Measurements from ENCODE around the gene JAKMIP1. TPM values are rescaled to one million over a fixed set of nuclear protein-coding genes. Genes with fewer than 3 reads are reported as not detected.

Gene JAKMIP1
- total RNA-seq, 1 donor from 2014 or later: not detected

DNA sequence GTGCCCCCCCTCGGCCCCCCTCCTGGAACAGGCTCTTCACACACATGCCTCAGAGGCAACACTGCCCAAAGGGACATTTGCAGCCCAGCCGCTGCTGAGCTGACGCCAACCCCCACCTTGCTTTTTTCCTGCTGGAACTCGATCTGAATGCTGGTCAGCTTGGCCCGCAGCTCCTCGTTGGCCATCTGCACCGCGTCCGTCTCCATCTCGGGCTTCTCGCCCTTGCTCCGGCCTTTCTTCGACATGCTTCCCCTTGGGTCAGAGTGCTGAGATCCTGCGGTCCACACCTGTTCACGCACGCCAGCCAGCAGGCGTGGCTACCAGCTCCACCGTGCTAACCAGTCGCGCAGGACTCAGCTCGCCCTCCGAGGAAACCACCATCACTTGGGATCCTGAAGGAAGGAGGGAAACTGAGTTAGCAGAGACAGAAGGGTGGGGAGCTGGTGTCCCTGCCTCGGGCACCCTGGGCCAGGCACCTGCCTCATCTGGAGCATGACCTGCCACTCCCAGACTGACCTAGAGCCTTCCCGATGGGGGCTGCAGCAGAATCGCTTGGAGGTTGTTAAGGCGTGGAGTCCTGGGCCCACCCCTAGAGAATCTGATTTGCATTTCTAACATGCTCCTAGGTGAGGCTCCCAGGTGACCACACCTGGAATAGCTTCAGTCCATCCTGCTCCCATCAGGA, 87.6 kb downstream of the JAKMIP1 start:
- TF ChIP-seq, protein P1, sequence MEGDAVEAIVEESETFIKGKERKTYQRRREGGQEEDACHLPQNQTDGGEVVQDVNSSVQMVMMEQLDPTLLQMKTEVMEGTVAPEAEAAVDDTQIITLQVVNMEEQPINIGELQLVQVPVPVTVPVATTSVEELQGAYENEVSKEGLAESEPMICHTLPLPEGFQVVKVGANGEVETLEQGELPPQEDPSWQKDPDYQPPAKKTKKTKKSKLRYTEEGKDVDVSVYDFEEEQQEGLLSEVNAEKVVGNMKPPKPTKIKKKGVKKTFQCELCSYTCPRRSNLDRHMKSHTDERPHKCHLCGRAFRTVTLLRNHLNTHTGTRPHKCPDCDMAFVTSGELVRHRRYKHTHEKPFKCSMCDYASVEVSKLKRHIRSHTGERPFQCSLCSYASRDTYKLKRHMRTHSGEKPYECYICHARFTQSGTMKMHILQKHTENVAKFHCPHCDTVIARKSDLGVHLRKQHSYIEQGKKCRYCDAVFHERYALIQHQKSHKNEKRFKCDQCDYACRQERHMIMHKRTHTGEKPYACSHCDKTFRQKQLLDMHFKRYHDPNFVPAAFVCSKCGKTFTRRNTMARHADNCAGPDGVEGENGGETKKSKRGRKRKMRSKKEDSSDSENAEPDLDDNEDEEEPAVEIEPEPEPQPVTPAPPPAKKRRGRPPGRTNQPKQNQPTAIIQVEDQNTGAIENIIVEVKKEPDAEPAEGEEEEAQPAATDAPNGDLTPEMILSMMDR (IDR thresholded peaks at IDR 0.05; ENCODE audit: insufficient read depth, low read length, poor library complexity, severe bottlenecking): no peak
- no peak for DNase-seq (ENCODE audit: low read depth)
- no peaks in the 10 kb centered on the region for H3K36me3 ChIP-seq (ENCODE audit: control insufficient read depth, insufficient read depth, low read length)
- H3K4me3 ChIP-seq (ENCODE audit: low read depth, low read length): no peak overlapping the region
- H3K27me3 ChIP-seq (ENCODE audit: control insufficient read depth, insufficient read depth, low read length): peaks cover 4% of the 10 kb centered on the region

DNA sequence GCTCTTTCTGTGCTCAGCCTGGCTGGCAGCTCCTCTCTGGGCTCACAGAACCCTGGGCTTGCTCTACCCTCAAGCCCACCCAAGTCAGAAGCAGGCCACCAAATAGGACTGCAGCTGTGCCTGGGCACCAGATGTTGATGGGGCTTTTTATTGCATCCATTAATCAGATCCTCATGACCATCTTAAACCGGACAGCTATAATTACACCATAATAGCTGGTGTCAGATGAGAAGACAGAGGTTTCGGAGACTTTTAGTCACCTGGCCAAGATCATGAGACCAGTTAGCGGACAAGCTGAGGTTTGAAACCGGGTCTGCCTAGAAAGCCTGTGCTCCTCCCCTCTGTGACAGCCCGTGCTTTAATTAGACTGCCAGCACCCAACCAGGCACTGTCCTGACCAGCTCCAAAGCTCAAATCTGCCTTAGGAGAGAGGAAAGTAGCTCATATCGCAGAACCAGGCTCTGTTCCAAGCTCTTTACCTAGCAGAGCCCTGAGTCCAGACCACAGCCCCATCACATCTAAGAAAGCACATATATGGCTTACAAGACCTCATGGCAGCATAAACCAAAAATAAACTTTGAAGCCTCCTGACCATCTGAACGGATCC, 88.9 kb downstream of the JAKMIP1 start:
- Histone ChIP-seq H3K27me3 (ENCODE audit: control insufficient read depth, insufficient read depth, low read length) (no peaks in the 10 kb centered on the region), H3K4me3 (ENCODE audit: low read depth, low read length) (no peak overlapping the region), H3K36me3 (ENCODE audit: control insufficient read depth, insufficient read depth, low read length) (no peaks in the 10 kb centered on the region)
- DNase-seq (ENCODE audit: low read depth): no peak
- TF ChIP-seq, protein P1 (IDR thresholded peaks at IDR 0.05; ENCODE audit: insufficient read depth, low read length, poor library complexity, severe bottlenecking): no peak

DNA sequence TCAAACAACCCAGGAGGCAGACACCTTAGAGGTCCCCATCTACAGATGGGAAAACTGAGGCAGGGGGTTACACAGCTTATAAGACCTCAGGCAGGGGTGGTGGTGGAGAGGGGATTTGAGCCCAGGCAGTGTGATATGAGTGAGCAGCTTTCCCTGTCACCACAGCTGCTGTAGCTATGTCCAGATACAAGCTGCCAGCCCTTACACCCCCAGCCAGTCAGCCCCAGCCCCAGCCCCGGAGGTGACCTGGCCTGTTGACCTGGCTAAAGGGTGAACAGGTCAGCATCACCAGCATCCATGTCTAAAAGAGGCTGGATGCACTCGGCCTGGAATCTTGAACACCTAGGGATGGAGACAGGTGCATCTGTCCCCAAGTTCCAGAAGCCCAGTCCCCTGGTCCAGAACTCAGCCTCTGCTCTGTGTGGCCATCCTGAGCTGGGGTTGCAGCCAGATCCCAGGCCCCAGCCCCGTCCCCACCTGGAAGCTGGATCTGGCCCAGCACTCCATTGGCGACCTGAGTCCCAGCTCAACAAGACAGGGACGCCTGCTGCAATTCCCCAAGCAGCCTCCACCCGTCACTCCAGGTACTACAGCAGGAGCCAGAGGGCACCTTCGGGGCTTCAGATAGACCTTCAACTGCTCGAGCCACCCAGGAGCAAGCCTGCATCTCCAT, 89.5 kb downstream of the JAKMIP1 start:
- Histone ChIP-seq H3K4me3 (ENCODE audit: low read depth, low read length) (no peak overlapping the region), H3K36me3 (ENCODE audit: control insufficient read depth, insufficient read depth, low read length) (no peaks in the 10 kb centered on the region), H3K27me3 (ENCODE audit: control insufficient read depth, insufficient read depth, low read length) (peaks cover under 1% of the 10 kb centered on the region)
- no peak for DNase-seq (ENCODE audit: low read depth)
- TF ChIP-seq, protein P1 (IDR thresholded peaks at IDR 0.05; ENCODE audit: insufficient read depth, low read length, poor library complexity, severe bottlenecking): no peak

DNA sequence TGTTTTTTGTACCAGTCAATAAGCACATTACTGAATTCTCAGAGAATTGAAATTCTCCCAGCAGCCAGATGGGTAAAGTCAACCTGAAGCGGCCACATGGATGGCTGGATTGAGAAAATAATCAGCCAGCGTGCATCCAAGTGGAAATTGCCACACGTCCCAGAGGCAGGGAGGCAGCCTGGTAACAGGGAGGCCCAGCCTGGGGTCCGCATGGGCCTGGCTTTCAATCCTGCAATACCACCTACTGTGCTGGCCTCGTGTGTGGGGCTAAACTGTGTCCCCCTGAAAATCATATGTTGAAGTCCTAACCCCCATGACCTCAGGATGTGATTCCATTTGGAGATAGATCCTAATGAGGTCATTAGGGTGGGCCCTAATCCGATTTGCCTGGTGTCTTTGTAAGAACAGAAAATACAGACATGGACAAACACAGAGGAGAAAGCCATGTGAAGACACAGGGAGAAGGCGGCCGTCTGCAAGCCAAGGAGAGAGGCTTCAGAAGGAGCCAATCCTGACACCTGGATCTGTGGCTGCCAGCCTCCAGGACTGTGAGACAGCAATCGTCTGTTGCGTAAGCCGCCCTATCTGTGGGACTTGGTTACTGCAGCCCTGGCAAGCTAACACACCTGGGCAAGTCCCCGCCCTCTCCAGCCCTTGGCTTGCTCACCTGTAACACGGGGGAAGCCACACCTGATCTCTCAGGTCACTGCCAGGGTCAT, 90.3 kb downstream of the JAKMIP1 start:
- Histone ChIP-seq H3K36me3 (ENCODE audit: control insufficient read depth, insufficient read depth, low read length) (no peaks in the 10 kb centered on the region), H3K27me3 (ENCODE audit: control insufficient read depth, insufficient read depth, low read length) (peaks cover 7% of the 10 kb centered on the region), H3K4me3 (ENCODE audit: low read depth, low read length) (no peak overlapping the region)
- TF ChIP-seq, protein P1 (IDR thresholded peaks at IDR 0.05; ENCODE audit: insufficient read depth, low read length, poor library complexity, severe bottlenecking): peak; percentile 17
- DNase-seq (ENCODE audit: low read depth): no peak

DNA sequence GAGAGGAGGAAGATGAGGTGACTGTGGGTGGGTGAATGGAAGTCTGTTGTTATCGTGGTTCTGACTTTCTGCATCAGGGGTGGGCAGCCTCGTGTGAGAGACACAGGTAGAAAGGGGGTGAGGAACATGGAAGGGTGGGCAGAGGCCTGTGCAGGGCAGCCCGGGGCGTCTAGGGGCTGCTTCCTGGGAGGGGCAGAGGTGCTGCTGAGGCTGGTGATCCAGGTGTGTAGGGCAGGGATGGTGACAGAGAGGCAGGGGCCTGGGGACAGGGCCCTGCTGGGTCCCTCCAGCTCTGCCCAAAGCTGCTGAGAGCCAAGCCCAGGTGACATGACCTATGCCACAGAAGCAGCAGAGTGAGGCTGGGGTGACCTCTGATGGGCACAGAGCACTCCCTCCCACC, 92.5 kb downstream of the JAKMIP1 start:
- no peak for DNase-seq (ENCODE audit: low read depth)
- H3K4me3 ChIP-seq (ENCODE audit: low read depth, low read length): no peak overlapping the region
- H3K36me3 ChIP-seq (ENCODE audit: control insufficient read depth, insufficient read depth, low read length): no peaks in the 10 kb centered on the region
- peaks cover 10% of the 10 kb centered on the region for H3K27me3 ChIP-seq (ENCODE audit: control insufficient read depth, insufficient read depth, low read length)
- TF ChIP-seq, protein P1 (IDR thresholded peaks at IDR 0.05; ENCODE audit: insufficient read depth, low read length, poor library complexity, severe bottlenecking): no peak

Measured in kidney epithelial cell (primary cell).